GM12872 (cell line): Measurements from ENCODE around the gene ARSK.

Experiments used
- TF ChIP-seq, protein P1 (sequence below): IDR thresholded peaks from 3 replicates; pipeline ENCODE4 v1.5.1; 2011; ENCODE audit warnings: low read depth, mild to moderate bottlenecking, low read length, moderate library complexity; ENCODE audit not compliant: insufficient read depth

ARSK gene

DNA sequence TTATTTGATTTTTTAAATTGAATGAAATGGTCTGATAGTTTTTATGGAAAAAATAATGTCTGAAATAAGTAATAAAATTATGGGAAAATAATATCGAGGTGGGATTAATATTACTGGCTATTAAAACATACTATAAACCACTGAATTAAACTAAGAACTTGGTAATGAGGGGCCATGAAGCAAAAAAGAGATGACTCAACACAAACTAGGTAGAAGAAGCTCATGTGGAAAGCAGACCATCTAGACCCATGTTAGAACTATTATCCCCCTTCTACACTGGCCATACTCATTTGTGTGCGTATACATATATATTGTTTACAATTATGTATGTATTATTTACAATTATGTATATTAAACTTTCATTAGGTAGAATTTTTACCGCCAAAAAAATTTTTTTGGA, 56.5 kb downstream of the ARSK start:
- TF ChIP-seq, protein P1, sequence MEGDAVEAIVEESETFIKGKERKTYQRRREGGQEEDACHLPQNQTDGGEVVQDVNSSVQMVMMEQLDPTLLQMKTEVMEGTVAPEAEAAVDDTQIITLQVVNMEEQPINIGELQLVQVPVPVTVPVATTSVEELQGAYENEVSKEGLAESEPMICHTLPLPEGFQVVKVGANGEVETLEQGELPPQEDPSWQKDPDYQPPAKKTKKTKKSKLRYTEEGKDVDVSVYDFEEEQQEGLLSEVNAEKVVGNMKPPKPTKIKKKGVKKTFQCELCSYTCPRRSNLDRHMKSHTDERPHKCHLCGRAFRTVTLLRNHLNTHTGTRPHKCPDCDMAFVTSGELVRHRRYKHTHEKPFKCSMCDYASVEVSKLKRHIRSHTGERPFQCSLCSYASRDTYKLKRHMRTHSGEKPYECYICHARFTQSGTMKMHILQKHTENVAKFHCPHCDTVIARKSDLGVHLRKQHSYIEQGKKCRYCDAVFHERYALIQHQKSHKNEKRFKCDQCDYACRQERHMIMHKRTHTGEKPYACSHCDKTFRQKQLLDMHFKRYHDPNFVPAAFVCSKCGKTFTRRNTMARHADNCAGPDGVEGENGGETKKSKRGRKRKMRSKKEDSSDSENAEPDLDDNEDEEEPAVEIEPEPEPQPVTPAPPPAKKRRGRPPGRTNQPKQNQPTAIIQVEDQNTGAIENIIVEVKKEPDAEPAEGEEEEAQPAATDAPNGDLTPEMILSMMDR = no peak

DNA sequence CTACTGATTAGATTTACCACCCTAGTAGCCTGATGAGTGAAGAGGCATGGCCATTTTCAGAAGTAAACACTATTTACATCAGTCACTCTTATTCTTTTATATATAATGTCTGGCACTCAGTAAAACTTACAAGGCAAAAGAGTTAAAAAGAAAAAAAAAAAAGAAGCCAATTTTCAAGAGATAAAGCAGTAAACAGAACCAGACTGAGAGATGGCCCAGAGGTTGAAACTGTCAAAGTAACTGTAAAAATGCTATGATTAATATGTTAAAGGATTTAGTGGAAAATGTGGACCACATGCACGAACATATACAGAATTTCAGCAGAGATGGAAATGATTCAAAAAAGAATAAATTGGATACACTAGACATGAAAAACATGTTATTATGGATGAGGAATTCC, 58.6 kb downstream of the ARSK start:
- TF ChIP-seq, protein P1 = no peak

DNA sequence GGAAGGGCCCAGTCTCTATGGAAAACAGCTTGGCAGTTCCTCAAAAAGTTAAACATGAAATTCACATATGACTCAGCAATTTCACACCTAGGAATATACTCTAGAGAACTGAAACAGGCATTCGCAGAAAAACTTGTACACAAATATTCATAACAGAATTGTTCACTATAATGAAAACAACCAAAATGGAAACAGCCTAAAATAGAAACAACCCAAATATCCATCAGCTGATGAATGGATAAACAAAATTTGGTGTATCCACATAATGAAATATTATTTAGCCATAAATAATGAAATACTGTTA, 60.2 kb downstream of the ARSK start:
- TF ChIP-seq, protein P1 = no peak

DNA sequence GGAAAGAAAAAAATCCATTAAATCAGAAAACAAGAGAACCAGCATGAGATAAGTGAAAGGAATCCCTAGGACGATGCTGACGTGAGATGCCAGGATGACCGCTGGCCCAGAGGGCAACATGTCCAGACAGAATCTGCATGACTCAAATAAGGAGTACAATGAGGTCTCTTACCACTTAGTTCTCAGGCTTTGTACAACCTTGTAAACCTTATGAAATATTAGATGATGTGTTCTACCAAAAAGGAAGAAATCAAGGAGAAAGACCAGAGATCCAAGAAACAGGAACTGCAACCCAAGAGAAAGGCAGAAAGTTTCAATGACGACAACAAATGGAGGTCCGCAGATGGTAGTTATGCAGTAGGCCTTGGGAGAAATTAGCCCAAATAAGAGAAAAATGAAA, 62.2 kb downstream of the ARSK start:
- TF ChIP-seq, protein P1 = no peak

DNA sequence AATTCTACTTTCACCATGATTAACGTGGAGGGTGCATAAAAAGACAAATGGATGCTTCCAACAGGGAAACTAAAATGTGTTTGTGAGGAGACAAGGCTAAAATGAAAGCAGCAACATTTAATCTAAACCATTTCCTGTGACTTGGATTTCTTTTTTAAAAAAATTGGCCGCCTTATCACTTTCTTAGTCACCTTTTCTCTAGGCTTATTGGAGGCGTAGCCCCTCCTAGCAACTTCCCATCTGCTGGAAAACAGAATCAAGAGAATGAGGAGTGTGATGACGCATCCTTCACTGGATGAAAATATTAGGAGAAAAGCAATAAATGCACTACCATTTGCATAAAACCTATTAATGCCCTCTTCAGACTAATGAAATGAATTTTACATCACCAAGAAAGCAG, 64.2 kb downstream of the ARSK start:
- TF ChIP-seq, protein P1 = no peak

DNA sequence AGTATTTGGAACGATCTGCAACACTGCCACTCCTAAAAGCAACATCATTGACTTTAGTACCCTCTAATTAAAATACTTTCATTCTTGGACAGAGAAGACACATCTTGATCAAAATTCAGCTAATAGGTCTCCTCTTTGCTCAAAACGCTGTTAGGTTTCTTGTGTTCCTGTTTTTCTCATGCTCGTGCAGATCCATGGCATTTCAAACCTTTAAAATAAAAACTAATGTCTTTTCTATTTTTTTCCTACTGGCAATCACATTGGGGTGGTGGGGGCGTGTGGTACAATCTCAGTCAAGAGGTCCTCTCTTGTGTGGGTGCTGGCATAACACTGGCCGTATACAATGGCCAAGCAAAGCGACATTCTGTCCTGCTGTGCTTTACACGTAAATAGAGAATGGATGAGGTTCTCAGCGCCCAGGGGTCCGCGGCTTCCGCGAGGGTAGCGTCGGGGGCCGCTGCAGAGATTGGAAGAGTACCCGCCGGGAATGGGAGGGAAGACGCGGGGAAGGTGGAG, 64.7 kb downstream of the ARSK start:
- TF ChIP-seq, protein P1 = no peak

DNA sequence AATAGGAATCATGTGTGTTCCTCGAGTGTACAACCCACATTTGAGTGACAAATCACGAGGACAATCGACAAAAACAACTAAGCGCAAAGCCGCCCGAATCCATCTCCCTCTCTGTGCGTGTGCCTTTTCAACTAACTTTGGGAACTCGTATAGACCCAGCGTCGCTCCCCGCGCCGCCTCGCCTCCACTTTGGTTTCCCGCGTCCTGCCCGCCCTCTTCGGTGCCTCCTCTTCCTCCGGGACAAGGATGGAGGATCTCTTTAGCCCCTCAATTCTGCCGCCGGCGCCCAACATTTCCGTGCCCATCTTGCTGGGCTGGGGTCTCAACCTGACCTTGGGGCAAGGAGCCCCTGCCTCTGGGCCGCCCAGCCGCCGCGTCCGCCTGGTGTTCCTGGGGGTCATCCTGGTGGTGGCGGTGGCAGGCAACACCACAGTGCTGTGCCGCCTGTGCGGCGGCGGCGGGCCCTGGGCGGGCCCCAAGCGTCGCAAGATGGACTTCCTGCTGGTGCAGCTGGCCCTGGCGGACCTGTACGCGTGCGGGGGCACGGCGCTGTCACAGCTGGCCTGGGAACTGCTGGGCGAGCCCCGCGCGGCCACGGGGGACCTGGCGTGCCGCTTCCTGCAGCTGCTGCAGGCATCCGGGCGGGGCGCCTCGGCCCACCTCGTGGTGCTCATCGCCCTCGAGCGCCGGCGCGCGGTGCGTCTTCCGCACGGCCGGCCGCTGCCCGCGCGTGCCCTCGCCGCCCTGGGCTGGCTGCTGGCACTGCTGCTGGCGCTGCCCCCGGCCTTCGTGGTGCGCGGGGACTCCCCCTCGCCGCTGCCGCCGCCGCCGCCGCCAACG, 65.3 kb downstream of the ARSK start, which contains the start of gene GPR150:
GPR150 (plus strand) TSS at position 58 of the 840 bp plus-strand sequence; CDS start at position 247, 189 bp downstream.
- TF ChIP-seq, protein P1 = no peak; the same call in 2 of the 3 replicates
